ENCODE data around the gene CFAP299.

DNA sequence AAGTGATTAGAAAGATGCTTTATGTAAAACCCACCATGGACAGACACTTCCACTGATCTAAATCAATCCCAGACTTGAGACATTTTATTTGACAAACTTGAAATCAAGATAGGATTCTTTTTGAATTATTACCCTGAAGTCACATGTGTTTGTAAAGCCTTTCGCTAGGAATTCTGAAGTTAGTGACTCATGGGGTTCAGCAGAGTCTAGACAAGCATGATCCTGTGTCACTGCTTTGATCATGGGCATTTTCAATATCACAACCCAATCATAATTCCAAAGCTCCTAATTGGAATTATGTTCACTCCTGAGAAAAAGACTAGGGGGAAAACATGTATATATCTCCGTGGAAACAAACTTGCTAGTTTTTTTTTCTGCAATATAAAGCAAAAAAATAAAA is 627.5 kb downstream of the CFAP299 start:
- no peak for TF ChIP-seq POLR2AphosphoS5 (IDR thresholded peaks at IDR 0.05)
- TF ChIP-seq, protein P1, sequence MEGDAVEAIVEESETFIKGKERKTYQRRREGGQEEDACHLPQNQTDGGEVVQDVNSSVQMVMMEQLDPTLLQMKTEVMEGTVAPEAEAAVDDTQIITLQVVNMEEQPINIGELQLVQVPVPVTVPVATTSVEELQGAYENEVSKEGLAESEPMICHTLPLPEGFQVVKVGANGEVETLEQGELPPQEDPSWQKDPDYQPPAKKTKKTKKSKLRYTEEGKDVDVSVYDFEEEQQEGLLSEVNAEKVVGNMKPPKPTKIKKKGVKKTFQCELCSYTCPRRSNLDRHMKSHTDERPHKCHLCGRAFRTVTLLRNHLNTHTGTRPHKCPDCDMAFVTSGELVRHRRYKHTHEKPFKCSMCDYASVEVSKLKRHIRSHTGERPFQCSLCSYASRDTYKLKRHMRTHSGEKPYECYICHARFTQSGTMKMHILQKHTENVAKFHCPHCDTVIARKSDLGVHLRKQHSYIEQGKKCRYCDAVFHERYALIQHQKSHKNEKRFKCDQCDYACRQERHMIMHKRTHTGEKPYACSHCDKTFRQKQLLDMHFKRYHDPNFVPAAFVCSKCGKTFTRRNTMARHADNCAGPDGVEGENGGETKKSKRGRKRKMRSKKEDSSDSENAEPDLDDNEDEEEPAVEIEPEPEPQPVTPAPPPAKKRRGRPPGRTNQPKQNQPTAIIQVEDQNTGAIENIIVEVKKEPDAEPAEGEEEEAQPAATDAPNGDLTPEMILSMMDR (IDR thresholded peaks at IDR 0.05): no peak
